T-helper 2 cell treated with Interferon-gamma antibody and Interleukin-4, amounts not matched to agents 5 μg/mL and 100 μg/mL, for 36 hours (primary cell): Measurements from ENCODE around the gene ZNF469.
A peak's percentile ranks its signal among the peaks of the same experiment; 100 is the strongest.

ENCODE experiments used
- DNase-seq: peaks from one replicate; pipeline ENCODE4 v3.0.0; 2021; ENCODE audit warnings: low spot score
- H3K27ac Mint-ChIP-seq: one replicate; pipeline ENCODE4 v1.8.0; 2021; ENCODE audit warnings: mild to moderate bottlenecking, mixed read lengths
- H3K27me3 Mint-ChIP-seq: one replicate; pipeline ENCODE4 v1.8.0; 2021; ENCODE audit warnings: low read depth, mixed read lengths
- H3K36me3 Mint-ChIP-seq: one replicate; pipeline ENCODE4 v1.8.0; 2021; ENCODE audit warnings: low read depth, mixed read lengths
- H3K4me1 Mint-ChIP-seq: one replicate; pipeline ENCODE4 v1.8.0; 2021; ENCODE audit warnings: low read depth, mixed read lengths
- H3K4me3 Mint-ChIP-seq: one replicate; pipeline ENCODE4 v1.8.0; 2022; ENCODE audit warnings: mild to moderate bottlenecking, moderate library complexity, mixed read lengths
- H3K9me3 Mint-ChIP-seq: one replicate; pipeline ENCODE4 v1.8.0; 2021; ENCODE audit warnings: mixed read lengths

Gene ZNF469, protein sequence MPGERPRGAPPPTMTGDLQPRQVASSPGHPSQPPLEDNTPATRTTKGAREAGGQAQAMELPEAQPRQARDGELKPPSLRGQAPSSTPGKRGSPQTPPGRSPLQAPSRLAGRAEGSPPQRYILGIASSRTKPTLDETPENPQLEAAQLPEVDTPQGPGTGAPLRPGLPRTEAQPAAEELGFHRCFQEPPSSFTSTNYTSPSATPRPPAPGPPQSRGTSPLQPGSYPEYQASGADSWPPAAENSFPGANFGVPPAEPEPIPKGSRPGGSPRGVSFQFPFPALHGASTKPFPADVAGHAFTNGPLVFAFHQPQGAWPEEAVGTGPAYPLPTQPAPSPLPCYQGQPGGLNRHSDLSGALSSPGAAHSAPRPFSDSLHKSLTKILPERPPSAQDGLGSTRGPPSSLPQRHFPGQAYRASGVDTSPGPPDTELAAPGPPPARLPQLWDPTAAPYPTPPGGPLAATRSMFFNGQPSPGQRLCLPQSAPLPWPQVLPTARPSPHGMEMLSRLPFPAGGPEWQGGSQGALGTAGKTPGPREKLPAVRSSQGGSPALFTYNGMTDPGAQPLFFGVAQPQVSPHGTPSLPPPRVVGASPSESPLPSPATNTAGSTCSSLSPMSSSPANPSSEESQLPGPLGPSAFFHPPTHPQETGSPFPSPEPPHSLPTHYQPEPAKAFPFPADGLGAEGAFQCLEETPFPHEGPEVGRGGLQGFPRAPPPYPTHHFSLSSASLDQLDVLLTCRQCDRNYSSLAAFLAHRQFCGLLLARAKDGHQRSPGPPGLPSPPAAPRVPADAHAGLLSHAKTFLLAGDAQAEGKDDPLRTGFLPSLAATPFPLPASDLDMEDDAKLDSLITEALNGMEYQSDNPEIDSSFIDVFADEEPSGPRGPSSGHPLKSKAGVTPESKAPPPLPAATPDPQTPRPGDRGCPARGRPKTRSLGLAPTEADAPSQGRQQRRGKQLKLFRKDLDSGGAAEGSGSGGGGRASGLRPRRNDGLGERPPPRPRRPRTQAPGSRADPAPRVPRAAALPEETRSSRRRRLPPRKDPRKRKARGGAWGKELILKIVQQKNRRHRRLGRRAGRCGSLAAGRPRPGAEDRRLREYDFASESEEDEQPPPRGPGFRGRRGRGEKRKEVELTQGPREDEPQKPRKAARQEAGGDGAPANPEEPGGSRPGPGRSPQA (N-terminal part only)

DNA sequence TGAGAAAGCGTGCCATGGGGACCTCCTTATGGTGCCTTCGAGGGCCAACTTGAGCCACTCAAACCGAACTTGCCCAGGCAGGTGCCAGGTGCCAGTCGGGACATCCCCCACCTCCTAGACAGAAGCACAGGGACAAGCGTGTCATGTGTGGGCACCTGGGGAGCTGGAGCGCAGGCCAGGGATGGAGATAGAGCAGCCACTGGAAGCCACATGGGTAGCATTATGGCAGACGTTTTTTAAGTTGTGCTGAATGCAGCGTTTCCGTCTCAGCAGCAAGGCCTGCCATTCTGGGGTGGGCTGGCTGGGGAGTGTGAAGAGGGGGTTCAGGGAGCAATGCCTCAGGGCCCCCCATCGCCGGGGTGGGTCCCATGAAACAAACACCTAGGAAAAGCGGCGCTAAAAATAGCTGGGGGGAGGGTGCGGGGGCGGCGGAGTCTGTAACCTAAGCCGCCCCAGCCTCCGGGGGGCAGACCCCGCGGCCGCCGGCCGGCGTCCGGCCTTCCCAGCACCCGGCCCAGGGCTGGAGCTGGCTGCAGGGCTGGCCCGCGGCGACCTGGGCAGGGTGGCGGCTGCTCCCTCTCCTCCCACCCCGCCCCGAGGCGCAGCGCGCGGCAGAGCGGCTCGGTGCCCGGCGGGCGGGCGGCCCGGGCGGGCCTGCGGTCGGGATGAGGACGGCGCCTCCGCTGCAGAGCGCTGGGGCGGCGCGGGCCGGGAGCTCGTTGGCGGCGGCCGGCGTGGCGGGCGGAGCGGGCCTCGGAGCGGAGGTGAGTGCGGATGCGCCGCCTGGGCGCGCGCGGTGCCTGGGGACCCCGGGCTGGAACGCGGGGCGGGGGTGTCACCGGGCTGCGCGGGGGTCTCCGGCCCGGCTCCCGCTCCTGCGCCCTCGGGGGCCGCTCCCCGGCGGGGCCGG is at the start of gene ZNF469:
Gene ZNF469 (plus strand): TSS at position 469 of the 910 bp plus-strand sequence. CDS start 44,512 bp downstream, outside the sequence.
- Mint-ChIP-seq H3K27ac (no peak within 1 kb of the TSS), H3K4me1 (no peaks in the 10 kb centered on the region), H3K9me3 (no peaks in the 10 kb centered on the region), H3K36me3 (no peaks in the 10 kb centered on the region), H3K4me3 (no peak within 1 kb of the TSS), H3K27me3 (peaks cover 29% of the 10 kb centered on the region)
- DNase-seq = no peak

DNA sequence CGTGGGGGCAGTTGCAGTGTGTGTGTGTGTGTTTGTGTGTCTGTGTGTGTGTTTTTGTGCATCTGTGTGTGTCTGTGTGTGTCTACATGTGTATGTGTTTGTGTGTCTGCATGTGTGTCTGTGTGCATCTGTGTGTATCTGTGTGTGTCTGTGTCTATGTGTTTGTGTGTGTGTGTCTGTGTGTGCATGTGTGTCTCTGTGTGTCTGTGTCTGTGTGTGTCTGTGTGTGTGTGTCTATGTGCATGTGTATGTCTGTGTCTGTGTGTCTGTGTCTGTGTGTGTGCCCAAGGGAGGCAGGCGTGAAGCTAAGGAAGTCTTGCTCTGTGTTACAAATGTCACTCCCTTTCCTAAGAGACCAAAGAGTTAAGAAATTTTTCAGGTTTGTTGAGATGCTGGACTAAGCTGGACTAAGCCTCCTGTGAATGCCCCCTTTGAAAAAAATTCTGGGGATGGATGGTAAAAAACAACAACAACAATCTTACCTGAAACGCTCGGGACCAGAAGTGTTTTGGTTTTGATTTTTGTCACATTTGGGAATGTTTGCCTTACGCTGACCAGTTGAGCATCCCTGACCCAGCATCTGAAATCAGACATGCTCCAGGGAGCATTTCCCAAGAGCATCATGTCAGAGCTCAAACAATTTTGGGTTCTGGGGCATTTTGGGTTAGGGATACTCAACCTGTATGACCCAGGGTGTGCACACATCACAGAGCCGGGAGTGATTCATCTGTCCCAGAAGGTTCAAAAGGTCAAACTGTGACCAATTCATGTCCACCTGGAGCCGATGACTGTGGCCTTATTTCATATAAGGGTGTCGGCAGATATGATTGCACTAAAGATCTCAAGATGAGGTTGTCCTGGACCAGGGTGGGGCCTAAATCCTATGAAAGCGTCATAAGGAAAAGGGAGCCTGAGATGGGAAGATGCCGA is 48.6 kb upstream of the ZNF469 start:
- no peaks in the 10 kb centered on the region for H3K27me3 Mint-ChIP-seq
- peaks cover 10% of the 10 kb centered on the region for H3K9me3 Mint-ChIP-seq
- DNase-seq = no peak
- H3K27ac Mint-ChIP-seq = no peak overlapping the region
- H3K36me3 Mint-ChIP-seq = no peaks in the 10 kb centered on the region
- no peak overlapping the region for H3K4me3 Mint-ChIP-seq
- H3K4me1 Mint-ChIP-seq = peaks cover 3% of the 10 kb centered on the region

DNA sequence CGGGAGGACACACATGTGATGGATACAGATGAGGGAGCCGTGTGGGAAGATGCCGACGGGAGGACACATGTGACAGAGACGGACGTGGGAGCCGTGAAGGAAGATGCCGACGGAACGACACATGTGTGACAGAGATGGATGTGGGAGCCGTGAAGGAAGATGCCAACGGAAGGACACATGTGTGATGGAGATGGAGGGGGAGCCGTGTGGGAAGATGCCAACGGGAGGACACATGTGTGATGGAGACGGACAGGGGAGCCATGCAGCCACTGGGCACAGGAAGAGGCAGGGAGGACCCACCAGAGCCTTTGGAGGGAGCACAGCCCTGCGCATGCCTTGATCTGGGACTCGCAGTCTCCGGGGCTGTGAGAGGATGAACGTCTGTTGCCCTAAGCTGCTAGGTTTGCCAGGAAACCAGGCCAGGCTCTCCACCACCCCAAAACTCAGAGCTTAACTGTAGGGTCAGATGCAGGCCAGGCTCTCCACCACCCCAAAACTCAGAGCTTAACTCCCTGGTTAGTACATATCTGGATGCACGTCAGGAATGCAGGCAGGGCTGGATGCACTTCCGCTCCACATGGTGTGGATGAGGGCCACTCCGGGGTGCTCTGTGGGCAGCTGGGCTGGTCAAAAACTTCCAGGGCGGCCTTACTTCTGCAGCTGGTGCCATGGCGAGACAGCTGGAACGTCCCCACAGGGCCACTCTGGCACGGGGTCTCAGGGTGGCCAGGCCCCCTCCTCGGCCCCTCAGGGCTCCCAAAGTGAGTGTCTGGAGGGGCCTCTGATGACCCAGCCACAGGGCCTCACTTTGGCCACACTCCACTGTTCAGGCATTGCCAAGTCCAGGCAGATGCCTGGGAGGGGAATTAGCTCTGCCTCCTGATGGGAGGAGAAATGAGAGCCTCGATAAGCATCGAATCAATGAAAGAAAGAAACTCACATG is 47.7 kb upstream of the ZNF469 start:
- H3K27ac Mint-ChIP-seq = no peak overlapping the region
- no peaks in the 10 kb centered on the region for H3K27me3 Mint-ChIP-seq
- H3K36me3 Mint-ChIP-seq = no peaks in the 10 kb centered on the region

DNA sequence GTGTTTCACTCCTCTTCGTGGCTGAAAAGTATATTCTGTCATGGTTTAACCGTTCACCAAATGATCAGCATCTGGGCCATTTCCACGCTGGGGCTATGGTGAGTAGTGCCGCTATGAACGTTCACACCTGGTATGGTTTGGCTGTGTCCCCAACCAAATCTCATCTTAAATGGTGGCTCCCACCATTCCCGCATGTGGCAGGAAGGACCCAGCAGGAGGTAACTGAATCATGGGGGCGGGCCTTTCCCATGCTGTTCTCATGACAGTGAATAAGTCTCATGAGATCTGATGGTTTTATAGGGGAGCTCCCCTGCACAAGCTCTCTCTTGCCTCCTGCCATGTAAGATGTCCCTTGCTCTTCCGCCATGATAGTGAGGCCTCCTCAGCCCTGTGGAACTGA is 45.7 kb upstream of the ZNF469 start:
- Mint-ChIP-seq H3K27me3 (no peaks in the 10 kb centered on the region), H3K27ac (no peak overlapping the region), H3K9me3 (peaks cover 10% of the 10 kb centered on the region), H3K4me3 (no peak overlapping the region), H3K4me1 (peaks cover 3% of the 10 kb centered on the region), H3K36me3 (no peaks in the 10 kb centered on the region)
- DNase-seq = no peak

More for the DNA sequence above, 47.7 kb upstream of the ZNF469 start:
- no peak for DNase-seq
- Mint-ChIP-seq H3K9me3 (peaks cover 10% of the 10 kb centered on the region), H3K4me3 (no peak overlapping the region), H3K4me1 (peaks cover 3% of the 10 kb centered on the region)

DNA sequence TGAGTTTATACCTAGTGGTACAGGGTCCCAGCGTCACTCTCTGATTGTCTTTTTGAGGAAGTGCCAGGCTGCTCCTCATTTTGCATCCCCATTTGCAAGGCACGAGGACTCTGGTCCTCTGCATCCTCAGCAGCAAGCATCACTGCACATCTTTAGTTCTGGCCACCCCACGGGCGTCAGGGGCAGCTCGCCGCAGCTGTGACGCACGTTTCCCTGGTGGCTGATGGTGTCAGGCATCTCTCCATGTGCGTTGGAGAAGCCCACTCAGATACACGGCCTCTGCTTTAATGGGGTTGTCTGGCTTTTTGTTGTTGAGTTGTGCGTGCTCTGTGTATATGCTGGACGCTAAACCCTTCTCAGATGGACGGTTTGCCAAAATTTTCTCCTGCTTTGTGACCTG is 45.2 kb upstream of the ZNF469 start:
- Mint-ChIP-seq H3K4me3 (no peak overlapping the region), H3K9me3 (peaks cover 10% of the 10 kb centered on the region), H3K27me3 (no peaks in the 10 kb centered on the region), H3K4me1 (peaks cover 3% of the 10 kb centered on the region), H3K36me3 (no peaks in the 10 kb centered on the region), H3K27ac (no peak overlapping the region)
- no peak for DNase-seq

DNA sequence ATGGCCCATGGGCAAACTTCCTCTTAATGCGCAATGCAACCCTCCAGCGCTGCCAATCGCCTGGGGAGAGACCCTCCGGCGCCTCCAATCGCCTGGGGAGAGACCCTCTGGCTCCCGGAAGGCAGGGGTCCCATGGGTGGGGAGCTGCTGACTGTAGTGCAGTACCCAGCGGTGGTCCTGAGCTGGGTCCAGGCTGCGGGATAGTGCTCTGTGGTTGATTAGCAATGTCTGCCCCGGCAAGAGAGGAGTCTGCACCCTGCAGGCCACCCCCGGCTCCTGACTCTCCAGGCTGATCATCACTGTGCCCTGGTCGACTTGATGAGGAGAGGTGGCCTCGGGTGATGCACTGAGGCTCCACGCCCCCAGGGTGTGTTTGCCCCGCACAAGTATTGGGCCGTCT is 44.6 kb upstream of the ZNF469 start:
- H3K27me3 Mint-ChIP-seq = no peaks in the 10 kb centered on the region

DNA sequence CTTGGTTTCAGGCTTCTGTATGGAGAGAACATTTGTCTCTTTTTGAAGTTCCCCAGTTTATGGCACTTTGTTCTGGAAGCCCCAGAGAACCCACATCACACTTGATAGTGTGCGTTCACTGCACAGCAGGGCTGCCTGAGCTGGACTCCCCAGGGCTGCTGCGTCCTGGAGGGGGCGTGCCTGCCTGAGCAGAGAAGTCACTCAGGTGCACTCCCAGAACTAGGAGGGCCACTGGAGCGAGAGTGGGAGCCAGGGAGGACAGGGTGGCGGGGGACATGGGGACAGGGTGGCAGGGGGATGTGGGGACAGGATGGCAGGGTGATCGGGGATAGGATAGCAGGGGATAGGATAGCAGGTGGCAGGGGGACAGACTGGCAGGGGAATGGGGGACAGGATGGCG is 43.9 kb upstream of the ZNF469 start:
- H3K4me1 Mint-ChIP-seq = peaks cover under 1% of the 10 kb centered on the region
- no peaks in the 10 kb centered on the region for H3K36me3 Mint-ChIP-seq
- H3K27ac Mint-ChIP-seq = no peak overlapping the region

More for the DNA sequence above, 44.6 kb upstream of the ZNF469 start:
- Mint-ChIP-seq H3K9me3 (peaks cover 10% of the 10 kb centered on the region), H3K4me1 (peaks cover 3% of the 10 kb centered on the region), H3K36me3 (no peaks in the 10 kb centered on the region), H3K27ac (no peak overlapping the region), H3K4me3 (no peak overlapping the region)
- no peak for DNase-seq

DNA sequence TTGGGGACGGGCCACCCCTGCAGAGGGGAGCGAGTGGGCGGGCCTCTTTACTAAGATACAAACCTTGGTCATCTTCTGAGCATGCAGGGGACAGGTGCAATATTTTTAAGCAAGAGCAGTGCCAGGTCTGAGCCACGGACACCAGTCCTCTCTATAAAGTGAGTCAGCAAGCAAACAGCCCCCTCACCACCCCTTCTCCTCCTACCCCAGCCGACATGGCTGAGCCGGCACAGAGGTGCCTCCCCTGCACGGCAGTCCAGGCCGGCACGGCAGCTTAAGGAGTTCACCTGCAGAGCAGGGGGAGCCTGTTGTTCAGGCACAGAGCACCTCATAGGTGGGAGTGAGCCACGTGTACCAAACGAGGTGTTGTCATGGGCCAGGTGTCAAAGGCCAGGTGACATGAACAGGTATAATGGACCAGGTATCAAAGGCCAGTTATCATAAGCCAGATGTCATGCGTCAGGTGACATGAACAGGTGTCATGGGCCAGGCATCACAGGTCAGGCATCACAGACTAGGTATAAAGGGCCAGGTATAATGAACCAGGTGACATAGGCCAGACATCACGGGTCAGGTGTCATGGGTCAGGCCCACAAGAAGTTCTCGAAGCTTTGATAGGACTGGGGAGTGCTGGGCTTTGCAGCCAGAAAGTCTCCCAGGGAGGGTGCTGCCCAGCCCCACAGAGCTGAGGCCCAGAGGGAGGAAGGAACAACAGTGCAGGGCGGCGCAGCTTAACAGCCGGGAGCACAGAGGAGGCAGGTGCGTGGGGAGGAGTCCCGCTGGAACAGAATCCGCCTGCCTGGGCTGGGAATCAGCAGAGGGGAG is 42.6 kb upstream of the ZNF469 start:
- Mint-ChIP-seq H3K9me3 (peaks cover 10% of the 10 kb centered on the region), H3K4me1 (no peaks in the 10 kb centered on the region), H3K4me3 (no peak overlapping the region), H3K27ac (no peak overlapping the region), H3K27me3 (no peaks in the 10 kb centered on the region), H3K36me3 (no peaks in the 10 kb centered on the region)
- no peak for DNase-seq

More for the DNA sequence above, 43.9 kb upstream of the ZNF469 start:
- Mint-ChIP-seq H3K27me3 (no peaks in the 10 kb centered on the region), H3K9me3 (peaks cover 10% of the 10 kb centered on the region), H3K4me3 (no peak overlapping the region)
- DNase-seq = no peak

DNA sequence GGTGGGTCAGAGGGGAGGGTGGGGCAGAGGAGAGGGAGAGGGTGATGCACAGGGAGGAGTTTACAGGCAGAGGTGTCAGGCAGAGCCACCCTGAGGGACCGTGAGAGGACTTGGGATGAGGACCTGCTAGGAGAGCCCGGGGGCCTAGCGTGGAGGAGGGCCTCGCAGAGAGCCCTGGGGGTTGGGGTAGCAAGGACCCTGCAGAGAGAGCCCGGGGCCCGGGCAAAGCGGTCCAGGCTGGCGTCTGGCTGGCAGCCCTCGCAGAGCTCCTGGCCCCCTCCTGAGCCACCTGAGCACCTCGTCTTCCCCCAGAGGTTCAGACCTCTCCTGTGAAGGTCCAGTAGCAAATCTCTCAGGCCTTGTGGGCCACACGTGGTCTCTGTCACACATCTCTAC is 42.0 kb upstream of the ZNF469 start:
- no peaks in the 10 kb centered on the region for H3K27me3 Mint-ChIP-seq
- H3K4me1 Mint-ChIP-seq = no peaks in the 10 kb centered on the region
- no peak overlapping the region for H3K4me3 Mint-ChIP-seq
- H3K27ac Mint-ChIP-seq = no peak overlapping the region
- H3K36me3 Mint-ChIP-seq = no peaks in the 10 kb centered on the region
- peaks cover 10% of the 10 kb centered on the region for H3K9me3 Mint-ChIP-seq
- DNase-seq = no peak

DNA sequence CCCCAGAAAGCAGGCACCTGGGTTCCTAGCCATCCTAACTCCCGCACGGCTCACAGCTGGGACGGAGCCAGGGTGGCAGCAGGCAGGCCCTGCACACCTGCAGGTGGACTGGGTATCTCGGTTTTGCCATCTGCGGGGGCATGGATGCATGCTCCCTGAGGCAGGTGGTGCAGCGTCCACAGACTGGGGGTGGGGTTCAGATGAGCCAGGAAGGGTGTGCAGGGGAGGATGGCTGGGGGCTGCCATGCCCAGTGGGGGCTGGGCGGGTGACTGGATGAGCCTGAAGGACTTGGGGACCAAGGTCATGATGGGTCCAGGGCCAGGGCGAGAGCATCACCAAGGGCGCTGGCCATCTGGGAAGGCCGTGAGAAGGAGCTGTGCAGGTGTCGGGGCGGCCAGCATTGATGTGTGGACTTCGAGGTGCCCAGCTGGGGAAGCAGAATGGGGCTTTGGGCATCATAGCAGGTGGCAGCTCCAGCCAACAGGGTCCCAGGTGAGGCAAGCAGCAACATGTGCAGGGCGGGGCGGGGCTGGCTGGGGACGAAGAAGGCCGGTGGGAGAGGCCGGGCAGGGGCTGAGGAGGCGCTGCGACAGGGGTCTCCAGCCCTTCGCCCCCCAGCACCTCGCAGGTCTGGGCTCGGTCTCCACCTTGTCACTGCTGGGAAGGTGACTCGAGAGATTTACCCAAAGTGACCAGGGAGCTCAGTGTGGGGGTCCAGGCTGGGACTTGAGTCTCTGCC is 41.0 kb upstream of the ZNF469 start:
- Mint-ChIP-seq H3K4me1 (no peaks in the 10 kb centered on the region), H3K4me3 (no peak overlapping the region), H3K9me3 (peaks cover under 1% of the 10 kb centered on the region), H3K36me3 (no peaks in the 10 kb centered on the region), H3K27ac (peak overlapping the region; percentile 20), H3K27me3 (no peaks in the 10 kb centered on the region)
- no peak for DNase-seq
